CD4-positive, alpha-beta T cell treated with Interleukin-15 for 1 hour (primary cell): Measurements from ENCODE around the gene ZNF782.
"Not testable (repeated sequence)": the region's sequence is repeated elsewhere in the genome, so short reads cannot be mapped to it uniquely, and the experiment has no call there.

Experiments used
- DNase-seq: peaks from one replicate; pipeline ENCODE4 v3.0.0-alpha.2; 2020

ZNF782 gene

DNA sequence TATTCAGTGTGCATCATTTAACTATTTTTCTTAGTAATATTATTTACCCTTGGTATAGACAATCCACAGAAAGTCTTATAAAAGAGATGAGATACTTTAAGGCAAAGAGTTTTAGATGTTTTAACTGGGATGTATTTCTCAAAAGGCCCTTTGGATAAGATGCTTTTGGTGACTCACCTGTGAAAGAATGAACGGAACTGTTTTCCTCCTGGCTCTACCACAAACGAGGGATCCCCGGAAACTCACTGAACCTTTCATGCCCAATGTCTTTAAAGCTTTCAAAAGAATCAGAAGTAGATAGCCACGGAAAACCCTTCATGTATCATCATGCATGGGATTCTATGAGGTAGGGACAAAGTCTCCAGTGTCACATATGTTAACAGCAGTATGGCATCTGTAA is 1.6 kb downstream of the ZNF782 start:
- DNase-seq, result no peak

DNA sequence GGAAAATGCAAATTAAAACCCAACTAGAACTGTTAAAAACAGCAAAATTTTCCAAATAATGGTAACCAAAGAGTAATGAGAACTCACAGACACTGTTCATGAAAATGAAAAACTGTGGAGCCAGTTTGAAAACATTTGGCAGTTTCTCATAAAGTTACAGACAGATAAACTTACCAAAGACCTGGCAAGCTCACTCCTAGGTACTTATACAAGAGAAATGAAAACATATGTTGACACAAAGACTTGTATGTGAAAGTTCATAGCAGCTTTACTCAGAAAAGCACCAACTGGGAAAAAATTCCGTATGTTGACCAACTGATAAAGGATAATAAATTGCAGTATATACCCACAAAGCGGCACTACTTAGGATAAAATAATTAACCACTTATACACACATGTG is 10.3 kb downstream of the ZNF782 start:
- DNase-seq, result no peak

DNA sequence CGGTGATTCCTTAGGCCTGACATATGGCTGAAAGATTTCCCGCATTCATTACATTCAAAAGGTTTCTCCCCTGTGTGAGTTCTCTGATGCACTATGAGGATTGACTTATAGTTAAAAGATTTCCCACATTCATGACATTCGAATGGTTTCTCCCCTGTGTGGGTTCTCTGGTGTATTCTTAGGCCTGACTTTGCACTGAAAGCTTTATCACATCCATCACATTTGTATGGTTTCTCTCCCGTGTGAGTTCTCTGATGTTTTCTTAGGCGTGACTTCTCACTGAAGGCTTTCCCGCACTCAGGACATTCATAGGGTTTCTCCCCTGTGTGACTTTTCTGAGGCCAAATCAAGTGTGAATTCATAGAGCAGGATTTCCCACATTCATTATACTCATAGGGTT is 35.8 kb downstream of the ZNF782 start:
- DNase-seq, result no peak

DNA sequence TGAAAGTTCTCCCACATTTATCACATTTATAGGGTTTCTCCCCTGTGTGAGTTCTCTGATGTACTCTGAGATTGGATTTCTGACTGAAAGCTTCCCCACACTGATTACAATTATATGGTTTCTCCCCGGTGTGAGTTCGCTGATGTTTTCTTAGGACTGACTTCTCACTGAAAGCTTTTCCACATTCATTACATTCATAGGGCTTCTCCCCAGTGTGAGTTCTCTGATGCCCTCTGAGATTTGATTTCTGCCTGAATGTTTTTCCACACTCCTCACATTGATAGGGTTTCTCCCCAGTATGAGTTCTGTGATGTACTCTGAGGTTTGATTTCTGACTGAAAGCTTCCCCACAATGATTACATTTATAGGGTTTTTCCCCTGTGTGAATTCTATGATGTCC is 36.3 kb downstream of the ZNF782 start:
- no peak for DNase-seq

GRCh38 chr9:96813607-96814006 is 40.7 kb downstream of the ZNF782 start:
- DNase-seq, result no peak

DNA sequence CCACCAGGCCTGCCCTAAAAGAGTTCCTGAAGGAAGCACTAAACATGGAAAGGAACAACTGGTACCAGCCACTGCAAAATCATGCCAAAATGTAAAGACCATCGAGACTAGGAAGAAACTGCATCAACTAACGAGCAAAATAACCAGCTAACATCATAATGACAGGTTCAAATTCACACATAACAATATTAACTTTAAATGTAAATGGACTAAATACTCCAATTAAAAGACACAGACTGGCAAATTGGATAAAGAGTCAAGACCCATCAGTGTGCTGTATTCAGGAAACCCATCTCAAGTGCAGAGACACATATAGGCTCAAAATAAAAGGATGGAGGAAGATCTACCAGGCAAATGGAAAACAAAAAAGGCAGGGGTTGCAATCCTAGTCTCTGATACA is 55.4 kb downstream of the ZNF782 start:
- DNase-seq, result not testable (repeated sequence)

DNA sequence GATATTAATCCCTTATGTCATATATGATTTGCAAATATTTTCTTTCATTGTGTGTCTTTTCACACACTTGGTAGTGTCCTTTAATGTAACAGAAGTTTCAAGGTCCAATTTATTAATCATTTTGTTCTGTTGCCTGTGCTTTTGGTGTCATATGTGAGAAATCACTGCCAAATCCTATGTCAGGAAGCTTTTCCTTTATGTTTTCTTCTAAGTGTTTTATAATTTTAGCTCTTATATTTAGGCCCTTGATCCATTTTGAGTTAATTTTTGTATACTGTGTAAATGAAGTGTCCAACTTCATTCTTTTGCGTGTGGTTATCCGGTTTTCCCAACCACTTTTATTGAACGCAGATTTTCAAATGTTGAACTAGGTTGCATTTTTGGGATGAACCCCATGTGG is 70.3 kb downstream of the ZNF782 start:
- DNase-seq, result no peak

DNA sequence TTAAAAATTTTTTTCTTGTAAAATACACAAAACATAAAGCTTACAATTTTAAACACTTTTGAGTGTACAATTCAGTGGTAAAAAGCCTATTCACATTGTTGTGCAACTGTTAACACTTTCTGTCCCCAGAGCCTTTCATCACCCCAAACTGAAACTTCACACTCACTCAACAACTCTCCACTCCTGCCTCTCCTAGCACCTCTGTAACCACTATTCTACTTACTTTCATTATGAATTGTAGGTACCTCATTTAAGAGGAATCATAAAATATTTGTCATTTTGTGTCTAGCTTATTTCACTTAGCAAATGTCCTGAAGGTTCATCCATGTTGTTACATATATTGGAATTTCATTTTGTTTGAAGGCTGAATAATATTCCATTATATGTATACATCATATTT is 72.1 kb downstream of the ZNF782 start:
- no peak for DNase-seq

- no peak for DNase-seq
These were observed 72.8 kb downstream of the ZNF782 start for GRCh38 chr9:96781552-96781951.

GRCh38 chr9:96779089-96779488 is 75.2 kb downstream of the ZNF782 start:
- no peak for DNase-seq

DNA sequence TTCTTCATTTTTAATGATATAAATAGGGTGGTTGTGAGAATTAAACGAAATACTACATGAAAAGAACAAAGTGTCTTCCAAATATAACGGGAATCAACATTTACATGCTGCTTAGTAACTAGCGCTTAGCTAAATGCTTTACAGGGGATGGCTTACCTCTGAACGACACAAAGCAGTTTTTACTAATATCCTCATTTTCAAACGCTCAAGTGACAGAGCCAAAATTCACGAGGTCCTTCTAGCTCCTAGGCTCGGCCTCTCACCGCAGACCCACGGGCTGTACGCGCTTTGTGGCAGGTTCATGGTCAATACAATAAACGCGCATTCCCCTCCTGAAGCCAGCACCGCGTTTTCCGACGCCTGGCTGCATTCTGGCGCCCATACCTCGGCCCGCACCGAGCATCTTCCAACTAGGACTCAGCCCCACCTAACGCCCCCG is 76.9 kb downstream of the ZNF782 start:
- DNase-seq, result no peak

DNA sequence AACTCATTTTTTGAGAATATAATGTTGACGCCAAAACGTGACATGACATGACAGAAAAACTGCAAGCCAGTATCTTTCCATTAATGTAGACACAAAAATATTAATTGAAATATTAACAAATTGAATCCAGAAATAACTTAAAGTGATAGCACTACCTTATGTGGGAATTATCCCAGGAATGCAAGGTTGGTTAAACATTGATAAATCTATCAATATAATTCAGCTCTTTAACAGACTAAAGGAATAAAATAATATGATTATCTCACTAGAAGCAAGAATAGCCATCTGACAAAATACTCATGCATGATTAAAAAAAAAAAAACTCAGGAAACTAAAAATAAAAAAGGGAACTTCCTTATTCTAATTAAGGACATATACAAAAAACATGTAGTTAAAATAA is 83.2 kb downstream of the ZNF782 start:
- DNase-seq, result no peak

GRCh38 chr9:96769989-96770388 is 84.3 kb downstream of the ZNF782 start:
- no peak for DNase-seq
